Lower leg skin (tissue), 4 donors: ENCODE results near the gene GRIK3. TPM values are rescaled to one million over a fixed set of nuclear protein-coding genes. Genes with fewer than 3 reads are reported as not detected.

ENCODE experiments used
- DNase-seq, 2 donors: peaks; one replicate each; pipeline ENCODE4 v3.0.0-alpha.2; 2019; ENCODE audit warnings: low spot score in 2 of 2
- H3K4me3 ChIP-seq: fragments of 200-600 bp; sonication (generic); 2 replicates; pipeline ENCODE4 v1.5.1; 2017; ENCODE audit warnings: mild to moderate bottlenecking, low read depth; ENCODE audit not compliant: poor library complexity, severe bottlenecking
- POLR2A ChIP-seq, 2 donors: fragments of 450-650 bp; IDR thresholded peaks; one replicate each; pipeline ENCODE4 v1.6.1; 2016 to 2017; ENCODE audit warnings: antibody characterized with exemption in 2 of 2, mild to moderate bottlenecking in 1 of 2, moderate library complexity in 1 of 2
- WGBS, 2 donors: methylation state at CpG; one replicate each; pipeline ENCODE4 v1.1.5; 2018; 5-methylcytosine and 5-hydroxymethylcytosine counted together
- intact Hi-C: fragments of 100-400 bp; cut with DNase I; formaldehyde crosslinking; loops from one replicate; pipeline ENCODE4 v1.15.0; 2023; ENCODE audit warnings: low total_unique reads
- total RNA-seq, 4 donors: library from RNA; depleted of rRNA; stranded (reverse); fragments of >200 nt; gene quantifications; one replicate each; pipeline ENCODE4 v1.1.0, GENCODE V29; 2016
- TF ChIP-seq, protein P1 (sequence below), 3 donors: fragments of 450-650 bp; IDR thresholded peaks; one replicate each; pipeline ENCODE4 v1.5.1; 2016; ENCODE audit warnings: antibody characterized with exemption in 3 of 3, mild to moderate bottlenecking in 3 of 3, moderate library complexity in 2 of 3

Gene GRIK3
- total RNA-seq, 4 donors from 2014 or later = 0.04 to 0.36 (median 0.19) TPM

DNA sequence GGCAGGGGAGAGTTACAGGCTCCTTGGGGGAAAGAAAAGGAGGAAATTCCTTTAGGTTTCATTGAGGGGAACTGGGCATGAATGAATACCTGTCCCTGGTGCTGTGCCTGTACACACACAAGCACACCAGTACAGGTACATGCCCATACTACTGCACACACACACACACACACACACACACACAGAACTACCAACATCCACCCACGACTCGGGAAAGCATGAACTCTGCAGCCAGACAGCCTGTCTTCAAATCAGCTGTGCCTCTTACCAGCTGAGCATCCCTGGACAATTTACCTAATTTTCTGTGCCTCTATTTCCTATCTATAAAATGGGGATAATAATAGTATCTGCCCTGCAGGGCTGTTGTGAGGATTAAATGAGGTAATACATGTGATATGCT, 7.2 kb upstream of the GRIK3 start:
- DNase-seq = no peak
- H3K4me3 ChIP-seq = no peak overlapping the region
- WGBS, 2 donors = 49 to 50% methylated on average over 2 of the region's 2 CpGs
- intact Hi-C loops = no loop called here
- TF ChIP-seq, protein P1, sequence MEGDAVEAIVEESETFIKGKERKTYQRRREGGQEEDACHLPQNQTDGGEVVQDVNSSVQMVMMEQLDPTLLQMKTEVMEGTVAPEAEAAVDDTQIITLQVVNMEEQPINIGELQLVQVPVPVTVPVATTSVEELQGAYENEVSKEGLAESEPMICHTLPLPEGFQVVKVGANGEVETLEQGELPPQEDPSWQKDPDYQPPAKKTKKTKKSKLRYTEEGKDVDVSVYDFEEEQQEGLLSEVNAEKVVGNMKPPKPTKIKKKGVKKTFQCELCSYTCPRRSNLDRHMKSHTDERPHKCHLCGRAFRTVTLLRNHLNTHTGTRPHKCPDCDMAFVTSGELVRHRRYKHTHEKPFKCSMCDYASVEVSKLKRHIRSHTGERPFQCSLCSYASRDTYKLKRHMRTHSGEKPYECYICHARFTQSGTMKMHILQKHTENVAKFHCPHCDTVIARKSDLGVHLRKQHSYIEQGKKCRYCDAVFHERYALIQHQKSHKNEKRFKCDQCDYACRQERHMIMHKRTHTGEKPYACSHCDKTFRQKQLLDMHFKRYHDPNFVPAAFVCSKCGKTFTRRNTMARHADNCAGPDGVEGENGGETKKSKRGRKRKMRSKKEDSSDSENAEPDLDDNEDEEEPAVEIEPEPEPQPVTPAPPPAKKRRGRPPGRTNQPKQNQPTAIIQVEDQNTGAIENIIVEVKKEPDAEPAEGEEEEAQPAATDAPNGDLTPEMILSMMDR (IDR thresholded peaks at IDR 0.05) = no peak
- TF ChIP-seq POLR2A (IDR thresholded peaks at IDR 0.05) = no peak

- TF ChIP-seq POLR2A (IDR thresholded peaks at IDR 0.05) = no peak
- no peak for DNase-seq
- no peak overlapping the region for H3K4me3 ChIP-seq
- intact Hi-C loops = no loop called here
- 23 to 26% methylated on average over 4 of the region's 4 CpGs for WGBS, 2 donors
These were observed 6.5 kb upstream of the GRIK3 start for GRCh38 chr1:37040773-37041172.

DNA sequence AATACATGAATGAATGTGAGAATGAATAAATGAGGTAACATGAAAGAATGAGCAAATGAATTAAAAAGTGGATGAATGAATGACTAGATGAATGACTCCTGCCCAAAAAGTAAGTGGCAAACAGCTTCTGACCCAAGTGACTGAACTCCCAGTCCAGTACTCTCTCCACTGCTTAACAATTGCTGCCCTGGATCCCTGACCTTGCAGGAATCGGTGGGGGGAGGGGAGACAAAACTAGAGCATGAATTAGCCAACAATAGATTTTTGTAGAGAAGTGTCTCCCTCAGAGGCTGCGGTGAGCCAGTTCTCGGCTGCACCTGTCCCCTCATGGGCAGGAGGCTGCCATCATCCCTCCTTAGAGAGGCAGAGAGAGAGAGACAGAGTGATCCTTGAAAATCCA, 5.9 kb upstream of the GRIK3 start:
- TF ChIP-seq POLR2A (IDR thresholded peaks at IDR 0.05) = no peak
- TF ChIP-seq, protein P1 (IDR thresholded peaks at IDR 0.05) = no peak
- DNase-seq = no peak
- intact Hi-C loops = no loop called here
- H3K4me3 ChIP-seq = no peak overlapping the region
- 21 to 37% methylated on average over 3 of the region's 3 CpGs for WGBS, 2 donors

DNA sequence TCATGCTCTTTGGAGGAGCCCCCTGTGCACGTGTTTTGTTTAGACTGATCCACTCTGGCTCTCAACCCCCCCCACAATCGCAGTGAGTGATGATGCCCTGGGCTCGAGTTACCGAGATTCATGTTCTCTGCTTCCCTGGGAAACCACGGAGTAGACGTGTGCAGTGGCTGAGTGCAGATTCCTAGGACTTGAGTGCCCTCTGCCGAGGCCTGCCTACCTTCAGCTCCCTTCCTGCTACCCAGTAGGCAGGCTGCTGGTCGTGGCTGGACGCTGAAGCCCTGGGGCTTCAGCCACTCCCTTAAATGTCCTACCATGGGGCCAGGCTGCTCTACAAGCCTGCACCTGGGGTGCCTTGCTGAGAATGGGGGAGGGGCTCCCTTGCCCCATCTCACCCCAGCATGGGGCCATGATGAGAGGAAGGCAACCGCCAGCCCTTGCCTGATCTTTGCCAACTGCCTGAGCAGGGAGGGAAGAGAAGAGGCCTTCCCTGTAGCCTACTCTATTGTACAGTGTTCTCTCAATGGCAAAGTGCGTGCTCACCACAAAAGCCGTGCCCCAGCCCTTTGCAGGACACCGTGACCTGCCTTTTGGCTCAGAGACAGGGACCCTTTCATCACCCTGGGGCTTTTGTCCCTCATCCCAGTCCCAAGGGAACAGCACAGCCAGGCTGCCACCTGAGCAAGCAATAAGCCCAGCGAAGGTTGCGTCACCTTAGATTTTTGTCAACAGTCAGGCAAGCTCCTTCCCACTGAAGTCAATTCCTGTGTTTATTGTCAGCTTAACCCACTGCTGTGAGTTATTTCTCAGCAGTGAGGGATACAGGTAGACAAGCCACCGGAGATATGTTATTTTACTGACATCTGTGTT, 4.1 kb upstream of the GRIK3 start:
- TF ChIP-seq, protein P1 (IDR thresholded peaks at IDR 0.05) = no peak
- TF ChIP-seq POLR2A (IDR thresholded peaks at IDR 0.05) = no peak
- no peak for DNase-seq
- 25 to 33% methylated on average over 16 of the region's 16 CpGs for WGBS, 2 donors
- intact Hi-C loops = no loop called here
- no peak overlapping the region for H3K4me3 ChIP-seq

DNA sequence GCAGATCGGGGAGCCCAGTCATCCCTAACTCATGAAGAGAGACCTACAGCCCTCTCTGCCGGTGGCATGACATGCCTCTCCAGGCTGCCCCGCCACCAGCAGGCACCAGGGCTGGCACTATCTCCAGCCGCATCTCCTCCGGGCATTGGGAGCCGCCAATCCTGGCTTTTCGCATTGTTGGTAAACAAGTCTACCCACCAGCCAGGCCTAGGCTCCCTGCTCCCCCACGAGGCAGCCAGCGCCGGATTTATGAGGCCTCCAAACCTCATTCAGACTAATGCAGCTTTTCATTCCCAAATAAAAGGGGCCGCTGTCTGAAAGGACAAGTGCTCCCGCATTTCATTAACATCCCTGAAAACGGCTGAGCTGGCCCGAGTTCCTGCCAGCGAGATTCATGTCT, 3.4 kb upstream of the GRIK3 start:
- TF ChIP-seq, protein P1 (IDR thresholded peaks at IDR 0.05) = no peak
- intact Hi-C loops = no loop called here
- 6 to 12% methylated on average over 15 of the region's 15 CpGs for WGBS, 2 donors
- no peak overlapping the region for H3K4me3 ChIP-seq
- no peak for DNase-seq

DNA sequence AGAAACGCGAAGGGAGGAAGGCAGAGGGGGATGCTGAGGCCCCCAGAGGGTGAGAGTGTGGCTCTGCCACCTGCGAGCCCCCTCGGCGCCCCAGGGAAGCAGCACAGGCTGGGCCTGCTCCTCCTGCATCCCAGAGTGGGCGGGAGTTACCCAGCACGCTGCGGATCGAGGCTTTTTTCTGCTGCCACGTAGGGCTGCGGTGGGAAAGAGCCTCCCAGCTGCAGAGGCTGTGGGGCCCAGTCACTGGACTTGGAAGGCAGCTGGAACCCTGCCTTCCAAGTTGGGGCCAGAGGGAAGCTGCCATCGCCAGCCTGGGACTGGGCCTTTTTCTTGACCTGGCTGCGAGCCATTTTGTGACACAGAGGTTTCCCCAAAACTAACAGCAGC, 2.3 kb upstream of the GRIK3 start:
- no peak for TF ChIP-seq POLR2A (IDR thresholded peaks at IDR 0.05)
- TF ChIP-seq, protein P1 (IDR thresholded peaks at IDR 0.05) = no peak
- 11 to 14% methylated on average over 4 to 13 of the region's 13 CpGs for WGBS, 2 donors
- H3K4me3 ChIP-seq = no peak overlapping the region
- intact Hi-C loops = no loop called here
- no peak for DNase-seq
